Glutamatergic neuron (in vitro differentiated cells): ENCODE data around the gene CEP112. TPM values are rescaled to one million over a fixed set of nuclear protein-coding genes. Genes with fewer than 3 reads are reported as not detected.

Experiments
- DNase-seq: peaks from one replicate; pipeline ENCODE4 v3.0.0; 2022
- H3K27ac Mint-ChIP-seq: one replicate; pipeline ENCODE4 v1.8.0; 2020; ENCODE audit warnings: mild to moderate bottlenecking, mixed read lengths, inconsistent platforms; ENCODE audit not compliant: unreplicated experiment
- H3K27me3 Mint-ChIP-seq: one replicate; pipeline ENCODE4 v1.8.0; 2020; ENCODE audit warnings: mild to moderate bottlenecking, moderate library complexity, mixed read lengths, inconsistent platforms; ENCODE audit not compliant: unreplicated experiment
- H3K36me3 Mint-ChIP-seq: one replicate; pipeline ENCODE4 v1.8.0; 2020; ENCODE audit warnings: mild to moderate bottlenecking, mixed read lengths, inconsistent platforms; ENCODE audit not compliant: unreplicated experiment
- H3K4me1 Mint-ChIP-seq: one replicate; pipeline ENCODE4 v1.8.0; 2020; ENCODE audit warnings: mild to moderate bottlenecking, low read depth, mixed read lengths, inconsistent platforms; ENCODE audit not compliant: unreplicated experiment
- H3K4me3 Mint-ChIP-seq: one replicate; pipeline ENCODE4 v1.8.0; 2020; ENCODE audit warnings: mild to moderate bottlenecking, mixed read lengths, inconsistent platforms; ENCODE audit not compliant: unreplicated experiment
- H3K9me3 Mint-ChIP-seq: one replicate; pipeline ENCODE4 v1.8.0; 2020; ENCODE audit warnings: mild to moderate bottlenecking, moderate library complexity, mixed read lengths, inconsistent platforms; ENCODE audit not compliant: unreplicated experiment
- total RNA-seq: library from RNA; stranded (reverse); fragmentation: NEBNext Ultra II Directional; extraction: Animal tissue kit (Norgen Biotek cat#: 25700); gene quantifications from one replicate; pipeline ENCODE4 v1.2.1, GENCODE V29; 2021; ENCODE audit not compliant: unreplicated experiment
- TF ChIP-seq, protein P1 (sequence below): fragments of 200-600 bp; sonication (generic); IDR thresholded peaks from one replicate; pipeline ENCODE4 v1.5.0; 2021; ENCODE audit not compliant: partially characterized antibody, unreplicated experiment

CEP112 gene
- total RNA-seq, 1 donor from 2014 or later: 8.5 TPM

DNA sequence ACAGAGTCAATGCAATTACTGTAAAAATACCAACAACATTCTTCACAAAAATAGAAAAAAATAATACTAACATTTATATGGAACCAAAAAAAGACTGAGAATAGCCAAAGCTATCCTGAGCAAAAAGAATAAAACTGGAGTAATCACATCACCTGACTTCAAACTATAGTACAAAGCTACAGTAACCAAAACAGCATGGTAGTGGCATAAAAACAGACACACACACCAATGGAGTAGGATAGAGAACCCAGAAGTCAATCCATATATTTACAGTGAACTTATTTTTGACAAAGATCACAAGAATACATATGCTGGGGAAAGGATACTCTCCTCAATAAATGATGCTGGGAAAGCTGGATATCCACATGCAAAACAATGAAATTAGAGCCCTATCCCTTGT, 84.2 kb downstream of the CEP112 start:
- H3K27me3 Mint-ChIP-seq: no peaks in the 10 kb centered on the region
- no peak overlapping the region for H3K4me3 Mint-ChIP-seq
- DNase-seq: no peak
- H3K36me3 Mint-ChIP-seq: peaks cover 17% of the 10 kb centered on the region
- no peak overlapping the region for H3K27ac Mint-ChIP-seq
- H3K9me3 Mint-ChIP-seq: peaks cover 1% of the 10 kb centered on the region
- TF ChIP-seq, protein P1, sequence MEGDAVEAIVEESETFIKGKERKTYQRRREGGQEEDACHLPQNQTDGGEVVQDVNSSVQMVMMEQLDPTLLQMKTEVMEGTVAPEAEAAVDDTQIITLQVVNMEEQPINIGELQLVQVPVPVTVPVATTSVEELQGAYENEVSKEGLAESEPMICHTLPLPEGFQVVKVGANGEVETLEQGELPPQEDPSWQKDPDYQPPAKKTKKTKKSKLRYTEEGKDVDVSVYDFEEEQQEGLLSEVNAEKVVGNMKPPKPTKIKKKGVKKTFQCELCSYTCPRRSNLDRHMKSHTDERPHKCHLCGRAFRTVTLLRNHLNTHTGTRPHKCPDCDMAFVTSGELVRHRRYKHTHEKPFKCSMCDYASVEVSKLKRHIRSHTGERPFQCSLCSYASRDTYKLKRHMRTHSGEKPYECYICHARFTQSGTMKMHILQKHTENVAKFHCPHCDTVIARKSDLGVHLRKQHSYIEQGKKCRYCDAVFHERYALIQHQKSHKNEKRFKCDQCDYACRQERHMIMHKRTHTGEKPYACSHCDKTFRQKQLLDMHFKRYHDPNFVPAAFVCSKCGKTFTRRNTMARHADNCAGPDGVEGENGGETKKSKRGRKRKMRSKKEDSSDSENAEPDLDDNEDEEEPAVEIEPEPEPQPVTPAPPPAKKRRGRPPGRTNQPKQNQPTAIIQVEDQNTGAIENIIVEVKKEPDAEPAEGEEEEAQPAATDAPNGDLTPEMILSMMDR: no peak
- H3K4me1 Mint-ChIP-seq: no peaks in the 10 kb centered on the region

DNA sequence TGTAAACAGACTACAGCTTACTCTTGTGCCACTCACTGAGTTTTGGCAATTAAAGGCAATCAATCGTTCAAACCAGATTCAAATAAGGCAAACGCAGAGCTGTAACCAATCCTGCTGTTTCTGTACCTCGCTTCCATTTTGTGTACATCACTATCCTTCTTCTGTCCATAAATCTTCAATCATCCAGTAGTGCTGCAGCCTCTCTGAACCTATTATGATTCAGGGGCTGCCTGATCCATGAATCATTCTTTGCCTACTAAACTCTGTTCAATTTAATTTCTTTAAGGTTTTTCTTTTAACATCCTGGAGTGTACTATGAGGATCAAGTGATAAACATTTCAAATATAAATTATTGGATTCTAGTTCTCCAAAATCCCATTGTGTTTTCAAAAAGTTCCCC, 93.9 kb downstream of the CEP112 start:
- DNase-seq: no peak
- H3K27ac Mint-ChIP-seq: no peak overlapping the region
- no peaks in the 10 kb centered on the region for H3K9me3 Mint-ChIP-seq
- H3K4me1 Mint-ChIP-seq: no peaks in the 10 kb centered on the region
- TF ChIP-seq, protein P1: no peak
- no peak overlapping the region for H3K4me3 Mint-ChIP-seq
- H3K36me3 Mint-ChIP-seq: no peaks in the 10 kb centered on the region
- no peaks in the 10 kb centered on the region for H3K27me3 Mint-ChIP-seq

DNA sequence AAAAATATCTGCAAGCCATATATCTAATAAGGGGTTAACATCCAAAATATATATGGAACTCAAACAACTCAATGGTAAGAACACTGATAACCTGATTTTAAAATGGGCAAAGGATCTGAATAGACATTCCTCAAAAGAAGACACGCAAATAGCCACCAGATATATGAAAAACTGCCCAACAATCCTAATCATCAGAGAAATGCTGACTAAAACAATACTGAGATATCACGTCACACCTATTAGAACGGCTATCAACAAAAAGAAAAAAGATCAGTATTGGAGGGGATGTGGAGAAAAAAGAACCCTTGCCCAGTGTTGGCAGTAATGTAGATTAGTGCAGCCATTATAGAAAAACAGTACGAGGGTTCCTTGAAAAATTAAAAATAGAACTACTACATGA, 97.2 kb downstream of the CEP112 start:
- H3K9me3 Mint-ChIP-seq: no peaks in the 10 kb centered on the region
- TF ChIP-seq, protein P1: no peak
- no peak overlapping the region for H3K27ac Mint-ChIP-seq
- no peaks in the 10 kb centered on the region for H3K27me3 Mint-ChIP-seq
- no peaks in the 10 kb centered on the region for H3K4me1 Mint-ChIP-seq
- H3K4me3 Mint-ChIP-seq: no peak overlapping the region
- no peak for DNase-seq
- peaks cover 6% of the 10 kb centered on the region for H3K36me3 Mint-ChIP-seq

DNA sequence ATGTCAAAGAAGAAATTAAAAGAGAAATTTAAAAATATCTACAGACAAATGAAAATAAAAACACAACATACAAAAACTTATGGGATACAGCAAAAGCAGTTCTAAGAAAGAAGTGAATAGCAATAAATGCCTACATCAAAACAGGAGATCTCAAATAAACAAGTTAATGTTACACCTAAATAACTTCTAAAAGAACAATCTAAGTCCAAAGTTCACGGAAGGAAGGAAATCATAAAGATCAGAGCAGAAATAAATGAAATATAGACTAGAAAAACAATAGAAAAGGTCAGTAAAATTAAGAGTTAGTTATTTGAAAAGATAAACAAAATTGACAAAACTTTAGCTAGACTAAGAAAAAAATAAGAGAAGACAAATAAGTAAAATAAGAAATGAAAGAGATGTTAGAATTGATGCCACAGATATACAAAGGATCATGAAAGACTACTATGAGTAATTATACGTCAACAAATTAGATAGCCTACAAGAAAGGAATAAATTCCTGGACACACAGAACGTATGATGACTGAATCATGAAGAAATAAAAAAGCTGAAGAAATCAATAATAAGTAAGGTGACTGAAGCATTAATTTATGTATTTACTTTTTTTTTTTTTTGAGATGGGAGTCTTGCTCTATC, 100.4 kb downstream of the CEP112 start:
- Mint-ChIP-seq H3K9me3 (peaks cover 7% of the 10 kb centered on the region), H3K27ac (no peak overlapping the region), H3K36me3 (peaks cover 11% of the 10 kb centered on the region), H3K4me1 (no peaks in the 10 kb centered on the region), H3K4me3 (no peak overlapping the region), H3K27me3 (no peaks in the 10 kb centered on the region)
- DNase-seq: no peak
- TF ChIP-seq, protein P1: no peak

- no peaks in the 10 kb centered on the region for H3K4me1 Mint-ChIP-seq
- peaks cover 11% of the 10 kb centered on the region for H3K36me3 Mint-ChIP-seq
- H3K4me3 Mint-ChIP-seq: no peak overlapping the region
- DNase-seq: no peak
- peaks cover 7% of the 10 kb centered on the region for H3K9me3 Mint-ChIP-seq
- no peaks in the 10 kb centered on the region for H3K27me3 Mint-ChIP-seq
- TF ChIP-seq, protein P1: no peak
- H3K27ac Mint-ChIP-seq: no peak overlapping the region
These were observed 102.2 kb downstream of the CEP112 start for GRCh38 chr17:66089764-66090163.
